ENCODE results near the gene TEX13D.
"Not testable (repeated sequence)": the region's sequence is repeated elsewhere in the genome, so short reads cannot be mapped to it uniquely, and the experiment has no call there.

The TEX13D gene

DNA sequence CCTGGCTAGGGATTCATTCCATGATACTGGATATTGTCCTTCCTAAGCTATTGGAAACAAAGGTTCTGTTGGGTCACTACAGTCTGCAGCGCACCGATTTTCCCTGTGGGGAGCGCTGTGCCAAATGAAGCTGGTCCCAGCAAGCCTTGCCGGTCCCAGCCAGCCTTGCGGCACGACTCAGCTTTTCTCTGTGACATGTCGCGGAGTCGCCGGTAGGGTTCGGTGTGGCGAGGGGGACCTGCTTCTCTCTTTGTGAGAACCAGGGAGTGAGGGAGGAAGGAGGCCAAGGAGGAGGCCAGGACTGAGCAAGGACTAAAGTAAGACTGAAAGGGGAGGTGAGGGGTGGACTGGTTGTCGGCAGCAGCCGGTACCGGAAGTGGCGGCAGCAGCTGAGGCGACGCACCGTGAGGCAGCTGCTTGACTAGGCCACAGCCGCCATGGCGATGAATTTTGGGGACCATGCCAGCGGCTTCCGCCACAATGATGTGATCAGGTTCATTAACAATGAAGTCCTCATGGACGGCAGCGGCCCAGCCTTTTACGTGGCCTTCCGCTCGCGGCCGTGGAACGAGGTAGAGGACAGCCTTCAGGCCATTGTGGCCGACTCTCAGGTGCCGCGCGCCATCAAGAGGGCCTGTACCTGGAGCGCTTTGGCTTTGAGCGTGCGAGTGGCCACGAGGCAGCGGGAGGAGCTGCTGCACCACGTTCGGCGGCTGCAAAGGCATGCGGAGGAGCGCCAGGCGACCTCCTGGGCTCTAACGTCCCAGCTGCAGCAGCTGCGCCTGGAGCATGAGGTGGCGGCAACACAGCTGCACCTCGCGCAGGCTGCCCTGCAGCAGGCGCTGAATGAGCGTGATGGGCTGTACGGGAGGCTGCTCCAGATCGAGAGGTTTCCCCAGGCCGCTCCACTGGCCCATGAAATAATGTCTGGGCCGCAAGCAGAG lies at the start of gene TEX13D:
Gene TEX13D (plus strand): TSS at position 180 of the 944 bp plus-strand sequence. CDS start 258 bp downstream, at position 438.
- DNase-seq = no peak

DNA sequence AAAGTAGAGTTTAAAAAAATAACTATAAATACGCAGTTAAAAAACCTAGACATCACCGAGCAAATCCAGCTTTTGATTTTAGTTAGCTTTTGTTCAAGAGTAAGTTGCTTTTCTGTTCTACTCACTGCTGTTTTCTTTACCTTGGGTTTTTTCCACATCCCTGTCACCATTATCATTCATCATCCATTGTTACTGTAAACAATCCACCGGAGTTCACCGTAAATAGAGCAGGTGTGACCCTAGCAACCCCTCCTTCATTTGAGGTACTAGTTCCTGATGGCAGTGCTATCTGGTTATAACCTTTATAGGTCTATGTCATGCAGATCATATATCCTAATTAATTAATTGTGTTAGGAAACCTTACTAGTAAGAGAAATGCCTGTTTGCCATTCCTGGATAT lies 43.0 kb upstream of the TEX13D start:
- DNase-seq = no peak

DNA sequence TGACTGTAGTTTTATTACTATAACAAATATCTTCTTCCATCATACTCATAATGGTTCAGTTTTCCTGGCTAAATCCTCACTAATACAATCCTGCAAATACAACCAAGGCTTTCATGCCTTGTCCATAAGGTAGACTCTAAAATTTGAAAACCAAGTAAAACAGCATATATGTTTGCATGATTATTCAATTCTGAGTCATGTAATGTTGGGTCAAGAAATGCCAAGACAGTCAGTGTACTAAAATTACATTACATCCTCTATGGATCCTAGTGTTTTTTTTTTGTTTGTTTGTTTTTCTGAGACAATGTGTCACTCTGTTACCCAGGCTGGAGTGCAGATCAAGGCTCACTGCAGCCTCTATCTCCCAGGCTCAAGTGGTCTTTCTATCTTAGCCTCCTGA lies 38.6 kb upstream of the TEX13D start:
- no peak for DNase-seq

DNA sequence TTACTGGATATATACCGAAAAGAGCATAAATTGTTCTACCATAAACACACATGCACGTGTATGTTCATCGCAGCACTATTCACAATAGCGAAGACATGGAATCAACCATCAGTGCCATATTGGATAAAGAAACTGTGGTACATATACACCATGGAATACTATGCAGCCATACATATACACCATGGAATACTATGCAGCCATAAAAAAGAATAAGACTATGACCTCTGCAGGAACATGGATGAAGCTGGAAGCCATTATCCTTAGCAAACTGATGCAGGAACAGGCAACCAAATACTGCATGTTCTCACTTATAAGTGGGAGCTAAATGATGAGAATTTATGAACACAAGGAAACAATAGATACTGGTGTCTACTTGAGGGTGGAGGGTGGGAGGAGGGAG lies 33.1 kb upstream of the TEX13D start:
- DNase-seq = not testable (repeated sequence)

DNA sequence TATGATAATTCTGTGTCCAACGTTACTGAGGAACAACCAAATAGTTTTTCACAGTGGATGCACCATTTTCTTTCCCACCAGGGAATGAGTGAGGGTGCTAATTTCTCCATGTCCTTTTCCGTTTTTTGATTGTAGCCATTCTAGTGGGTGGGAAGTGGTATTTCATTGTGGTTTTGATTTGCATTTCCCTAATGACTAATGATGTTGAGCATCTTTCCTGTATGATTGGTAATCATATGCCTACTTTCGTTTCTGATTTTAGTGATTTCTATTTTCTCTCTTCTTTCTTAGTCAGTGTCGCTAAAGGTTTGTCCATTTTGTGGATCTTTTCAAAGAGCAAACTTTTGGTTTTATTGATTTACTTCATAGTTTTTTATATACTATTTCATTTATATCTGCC lies 32.1 kb upstream of the TEX13D start:
- DNase-seq = no peak

DNA sequence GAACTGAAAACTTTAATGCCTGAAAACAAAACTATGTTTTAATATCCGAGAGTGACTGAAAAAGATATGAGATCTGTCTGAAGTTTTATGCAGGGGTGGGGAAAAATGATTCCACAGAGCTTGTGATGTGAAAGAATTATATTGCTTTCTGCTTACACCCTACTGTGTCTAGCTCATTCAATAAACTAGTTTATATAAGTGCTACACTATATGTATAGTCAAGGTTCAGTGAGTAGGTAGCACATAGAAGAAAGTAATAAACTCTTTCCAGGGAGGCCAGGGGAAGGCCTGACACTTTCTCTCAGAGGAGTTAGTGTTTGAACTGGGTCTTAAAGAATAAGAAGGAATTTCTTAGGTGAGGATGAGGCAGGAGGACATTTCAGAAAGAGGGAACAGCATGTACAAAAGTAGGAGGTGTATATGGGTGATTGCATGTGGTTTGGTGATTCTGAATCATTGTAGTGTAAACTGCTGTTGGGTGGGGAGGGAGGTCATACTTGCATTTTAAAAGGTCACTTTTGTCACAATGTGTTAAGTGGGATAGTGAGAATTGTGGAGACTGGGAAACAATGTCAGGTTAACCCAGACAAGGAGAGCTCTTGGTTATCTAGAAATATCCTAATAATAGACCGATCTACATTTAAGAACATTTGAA lies 25.1 kb upstream of the TEX13D start:
- no peak for DNase-seq

DNA sequence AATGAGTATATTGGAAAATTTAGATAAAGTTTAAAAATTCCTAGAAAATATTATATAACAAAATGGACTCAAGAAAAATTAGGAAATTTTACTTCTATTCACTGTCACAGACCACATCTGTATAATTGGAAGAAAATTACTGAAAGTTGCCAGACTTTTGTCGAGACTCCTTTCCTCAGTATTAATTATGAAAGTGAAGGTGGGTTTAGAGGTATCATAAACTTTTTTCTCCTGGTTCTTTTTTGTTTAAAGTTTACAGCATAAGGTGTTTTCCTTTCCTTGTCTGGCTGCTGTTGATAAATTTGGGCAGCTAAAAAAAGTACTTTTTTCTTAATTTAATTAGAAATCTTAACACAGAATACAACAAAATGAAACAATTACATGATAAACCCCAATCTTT lies 6.7 kb upstream of the TEX13D start:
- DNase-seq = no peak

DNA sequence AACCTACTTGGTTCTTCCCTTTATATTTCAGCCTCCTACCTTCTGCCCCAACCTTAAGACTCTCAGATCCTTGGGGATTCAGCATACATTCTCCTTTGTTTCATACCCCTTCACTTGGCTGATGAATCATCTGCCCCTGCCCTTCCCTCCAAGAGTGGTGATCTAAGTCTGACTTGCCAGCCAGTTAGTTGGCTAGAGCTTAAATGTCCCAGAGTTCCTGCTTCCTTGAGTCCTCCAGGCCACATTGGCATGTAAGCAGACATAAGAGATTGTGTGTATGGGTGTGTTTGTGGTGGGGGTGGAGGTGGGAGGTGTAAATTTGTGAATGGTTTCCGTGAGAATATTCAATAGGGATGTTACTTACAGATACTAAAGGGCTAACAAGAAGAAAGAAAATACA lies 3.7 kb upstream of the TEX13D start:
- DNase-seq = no peak

DNA sequence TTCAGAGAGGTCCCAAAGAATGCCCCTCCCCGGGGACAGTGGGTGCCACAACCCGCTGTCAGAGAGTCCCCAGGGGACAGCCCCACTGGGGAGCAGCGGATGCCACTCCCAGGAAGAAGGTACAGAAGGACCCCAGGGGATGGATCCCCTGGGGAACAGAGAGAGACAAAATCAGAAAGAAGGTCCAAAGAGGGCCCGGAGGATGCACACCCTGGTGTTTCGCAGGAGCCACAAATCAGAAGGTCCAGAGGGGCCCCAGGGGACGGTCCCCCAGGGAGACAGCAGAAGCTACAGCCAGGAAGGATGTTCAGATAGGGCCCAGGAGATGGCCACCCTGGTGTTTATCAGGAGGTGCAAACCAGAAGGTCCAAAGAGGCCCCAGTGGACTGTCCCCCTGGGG lies 1.4 kb downstream of the TEX13D start:
- DNase-seq = no peak

DNA sequence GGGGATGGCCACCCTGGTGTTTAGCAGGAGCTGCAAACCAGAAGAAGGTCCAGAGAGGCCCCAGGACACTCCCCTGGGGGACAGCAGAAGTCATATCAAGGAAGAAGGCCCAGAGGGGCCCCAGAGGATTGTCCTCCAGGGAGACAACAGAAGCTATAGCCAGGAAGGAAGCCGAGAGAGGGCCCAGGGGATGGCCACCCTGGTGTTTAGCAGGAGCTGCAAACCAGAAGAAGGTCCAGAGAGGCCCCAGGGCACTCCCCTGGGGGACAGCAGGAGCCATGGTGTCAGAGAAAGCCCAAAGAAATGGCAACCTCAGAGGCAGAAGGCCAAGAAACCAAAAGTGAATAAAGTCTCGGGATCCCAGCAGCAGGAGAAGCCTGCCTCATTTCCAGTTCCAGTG lies 2.1 kb downstream of the TEX13D start:
- DNase-seq = not testable (repeated sequence)

DNA sequence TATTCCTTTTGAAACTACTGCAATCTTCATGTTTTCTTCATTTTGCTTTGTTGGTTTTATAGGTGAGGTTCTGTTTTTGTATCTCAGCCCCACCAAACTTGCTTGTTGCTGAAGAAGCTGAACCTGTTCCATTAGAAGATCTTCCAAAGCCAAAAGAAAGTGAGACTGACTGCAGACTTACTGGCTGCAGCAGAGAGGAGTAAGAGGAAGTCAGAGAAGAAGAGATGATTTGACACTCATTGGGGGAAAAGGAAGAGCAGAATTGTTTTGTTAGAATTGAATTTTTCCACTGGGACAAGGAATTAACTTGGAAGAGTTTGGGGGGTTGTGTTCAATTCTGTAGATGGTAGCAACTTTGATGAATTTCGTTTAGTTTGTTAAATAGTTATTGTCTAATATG lies 3.1 kb downstream of the TEX13D start:
- DNase-seq = no peak

DNA sequence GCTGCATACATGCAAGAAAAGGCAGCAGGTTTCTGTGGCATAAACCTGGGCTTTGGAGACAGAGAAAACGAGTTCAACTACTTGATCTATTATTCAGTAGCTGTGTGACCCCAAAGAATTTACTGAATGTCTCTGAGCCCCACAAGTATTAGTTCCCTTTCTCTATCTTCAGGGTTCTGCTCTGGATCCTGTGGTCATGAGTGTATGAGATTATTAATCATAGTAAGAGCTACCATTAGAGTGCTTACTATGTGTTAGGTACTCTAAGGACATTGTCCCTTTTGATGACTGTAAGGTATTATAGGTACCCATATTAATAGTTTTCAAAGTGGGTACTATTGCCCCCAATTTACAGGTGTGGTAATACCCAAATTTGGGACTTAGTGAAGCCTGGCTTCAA lies 5.5 kb downstream of the TEX13D start:
- no peak for DNase-seq

DNA sequence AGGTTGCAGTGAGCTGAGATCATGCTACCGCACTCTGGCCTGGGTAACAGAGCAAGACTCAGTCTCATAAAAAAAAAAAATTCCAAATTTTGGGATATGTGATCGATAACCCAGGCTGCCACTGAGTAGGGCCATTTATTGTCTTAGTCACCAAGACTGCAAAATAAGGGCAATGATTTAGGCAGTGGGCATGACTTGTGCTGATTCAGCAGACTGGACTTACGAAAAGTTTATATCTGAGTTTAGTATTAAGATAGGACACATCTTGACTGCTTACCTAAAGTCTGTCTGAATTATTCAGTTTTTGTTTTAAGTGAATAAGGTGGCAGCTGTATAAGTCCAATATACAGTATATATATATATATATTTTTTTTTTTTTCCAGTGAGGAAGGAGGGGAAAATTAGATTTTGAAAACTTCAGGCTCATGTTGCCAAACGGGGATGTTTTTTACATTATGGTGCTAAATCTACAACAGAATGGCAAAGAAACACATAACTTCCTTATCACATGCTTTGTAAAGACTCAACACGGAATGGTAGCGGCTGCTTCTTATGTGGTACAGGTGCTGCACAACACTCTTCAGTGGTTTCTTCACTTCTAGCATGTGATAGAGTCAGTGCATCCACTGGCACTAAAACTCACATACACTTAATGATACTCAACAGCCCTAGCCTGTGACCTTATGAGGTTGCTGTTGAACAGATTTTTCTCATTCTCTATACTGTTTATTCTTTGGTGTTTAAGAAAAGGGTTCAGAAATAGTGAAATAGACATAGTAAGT lies 6.5 kb downstream of the TEX13D start:
- no peak for DNase-seq

DNA sequence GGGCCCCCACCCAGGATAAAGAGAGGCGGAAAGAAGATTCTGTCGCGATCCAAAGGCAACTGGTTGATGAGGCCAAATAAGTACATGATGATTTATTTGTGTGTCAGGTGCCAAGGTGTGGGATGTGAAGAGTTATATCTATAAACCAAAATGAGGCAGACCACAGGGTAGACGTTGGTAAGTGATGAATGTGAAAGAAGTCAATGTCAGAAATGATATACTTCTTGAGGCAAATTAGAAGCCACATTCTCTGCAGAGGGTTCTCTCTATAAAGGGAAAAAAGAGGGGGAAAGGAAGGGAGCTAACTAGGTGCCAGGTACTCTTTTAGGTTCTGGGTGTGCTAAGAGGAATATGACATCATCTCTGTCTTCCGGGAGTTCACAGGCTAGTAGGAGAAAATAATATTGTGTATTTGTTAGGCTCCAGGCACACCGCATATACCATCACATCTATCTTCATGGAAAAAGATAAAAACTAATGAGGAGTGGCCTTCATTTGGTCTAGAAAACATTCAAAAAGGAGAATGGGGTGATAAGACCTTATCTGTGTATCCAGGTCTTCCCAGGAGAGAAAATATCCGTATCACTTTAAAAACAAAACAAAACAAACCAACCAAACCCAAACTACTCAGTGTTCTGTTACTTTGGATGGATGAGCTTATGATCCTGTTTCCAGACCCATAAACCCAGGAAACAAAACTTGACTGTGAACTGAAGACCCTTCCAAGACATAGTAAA lies 9.1 kb downstream of the TEX13D start:
- DNase-seq = no peak

DNA sequence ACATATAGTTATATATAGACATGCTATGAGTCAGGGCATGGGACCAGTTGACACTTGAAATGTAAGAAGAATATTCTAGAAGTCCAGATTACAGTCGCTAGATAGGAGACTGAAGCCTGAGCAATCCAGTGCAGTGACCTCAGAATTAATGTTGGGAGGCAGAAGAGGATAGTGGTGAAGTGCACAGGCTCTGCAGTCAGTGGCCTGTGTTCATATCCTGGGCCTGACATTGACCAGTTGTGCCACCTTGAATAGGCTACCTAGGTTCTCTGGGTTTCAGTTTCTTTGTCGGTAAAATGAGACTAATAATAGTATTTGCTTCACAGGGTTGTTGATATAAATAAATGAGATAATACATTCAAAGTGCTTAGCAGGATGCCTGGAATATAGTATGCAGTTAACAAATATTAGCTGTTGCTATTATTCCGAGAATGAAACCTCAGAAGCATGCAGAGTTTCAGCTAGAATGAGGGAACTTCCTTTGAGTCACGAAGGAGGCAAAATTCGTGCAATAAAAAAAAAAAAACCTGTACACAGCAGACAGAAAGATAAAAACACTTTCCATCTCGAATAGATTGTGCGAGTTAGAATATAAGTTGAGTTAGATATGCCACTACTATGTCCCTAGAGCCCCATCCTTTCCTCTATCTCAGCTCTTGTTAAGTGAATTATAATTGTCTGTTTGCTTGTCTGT lies 9.9 kb downstream of the TEX13D start:
- no peak for DNase-seq

DNA sequence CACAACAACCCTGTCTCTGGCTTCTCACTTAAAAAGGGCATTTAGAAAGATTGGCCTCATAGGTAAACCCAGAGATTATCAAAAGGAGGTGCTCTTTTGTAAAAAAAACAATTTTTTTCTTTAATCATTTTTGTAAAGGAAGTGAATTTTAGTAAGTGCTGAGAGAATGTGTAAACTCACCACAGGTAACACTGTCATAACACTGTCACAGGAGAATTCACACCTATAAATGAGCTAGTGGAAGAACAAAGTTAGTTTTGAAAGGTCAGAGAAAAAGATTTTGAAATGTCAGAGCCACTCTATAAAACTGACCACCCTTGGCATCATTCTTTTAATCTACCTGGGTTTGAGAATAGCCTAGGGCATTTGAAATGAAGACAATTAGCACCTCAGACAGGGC lies 10.6 kb downstream of the TEX13D start:
- DNase-seq = no peak

DNA sequence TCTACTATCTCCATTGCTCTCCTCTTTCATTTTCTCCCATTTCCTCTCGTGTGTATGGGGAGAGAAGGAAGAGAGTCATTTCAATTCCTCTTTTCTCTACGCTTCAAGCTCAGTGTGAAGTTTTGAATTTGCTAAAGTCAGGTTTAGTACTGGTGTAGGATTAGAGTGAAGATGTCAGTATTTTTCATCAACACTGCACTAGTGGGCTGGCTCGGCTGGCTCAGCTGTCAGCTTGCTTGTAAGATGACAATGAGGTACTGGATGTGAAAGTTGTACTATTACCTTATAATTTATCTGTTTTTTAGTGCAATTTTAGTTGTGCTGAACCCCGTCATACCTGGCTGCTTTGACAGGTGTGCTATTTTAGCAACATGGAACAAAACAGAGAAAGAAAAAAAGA lies 11.8 kb downstream of the TEX13D start:
- no peak for DNase-seq

DNA sequence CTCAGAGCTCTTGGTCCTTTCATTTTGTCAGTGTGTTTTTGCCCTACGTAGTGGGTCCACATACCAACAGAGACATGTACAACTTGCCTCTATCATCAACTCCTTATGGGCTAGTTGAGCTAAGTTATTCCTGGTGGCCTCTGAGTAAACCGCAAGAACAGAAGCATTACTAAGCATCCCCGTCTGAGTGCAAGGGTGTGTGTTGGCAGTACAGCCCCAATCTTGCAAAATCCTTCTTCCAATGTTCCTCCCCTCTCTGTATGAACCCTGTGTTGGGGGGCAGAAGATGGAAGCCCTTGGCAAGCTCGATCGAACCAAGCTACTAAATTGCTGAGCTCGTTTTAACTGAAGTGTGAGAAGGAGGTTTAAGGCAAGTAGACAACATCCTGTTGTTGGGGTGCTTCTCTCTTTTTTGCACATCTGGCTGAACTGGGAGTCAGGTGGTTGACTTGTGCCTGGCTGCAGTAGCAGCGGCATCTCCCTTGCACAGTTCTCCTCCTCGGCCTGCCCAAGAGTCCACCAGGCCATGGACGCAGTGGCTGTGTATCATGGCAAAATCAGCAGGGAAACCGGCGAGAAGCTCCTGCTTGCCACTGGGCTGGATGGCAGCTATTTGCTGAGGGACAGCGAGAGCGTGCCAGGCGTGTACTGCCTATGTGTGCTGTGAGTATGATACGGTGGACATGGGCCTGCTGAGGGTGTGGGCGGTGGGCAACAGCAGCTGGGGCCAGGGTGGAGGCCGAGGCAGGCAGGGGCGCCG lies 13.8 kb downstream of the TEX13D start, which contains the start of gene SH2D1A:
Gene SH2D1A (plus strand): TSS at position 447 of the 760 bp plus-strand sequence. CDS start 80 bp downstream, at position 527.
- peak; percentile 13 to 35 for DNase-seq

DNA sequence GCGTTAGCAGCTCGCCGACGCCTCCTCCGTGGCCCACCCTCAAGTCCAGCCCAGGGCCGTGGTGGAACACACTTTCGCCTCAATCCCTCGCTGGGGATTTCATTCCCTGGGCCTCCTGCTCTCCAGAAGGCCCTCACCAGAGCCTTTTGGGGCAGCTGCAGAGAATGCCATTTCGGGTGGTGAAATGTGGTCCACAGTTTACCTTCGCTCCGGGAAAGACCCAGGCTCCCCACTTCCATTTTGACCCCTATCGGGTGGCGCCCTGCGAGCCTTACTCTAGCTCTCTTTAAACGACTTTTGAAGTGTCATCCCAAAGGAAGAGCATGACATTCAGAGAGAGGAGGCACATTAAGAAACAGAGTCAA lies 14.4 kb downstream of the TEX13D start:
- DNase-seq = no peak

DNA sequence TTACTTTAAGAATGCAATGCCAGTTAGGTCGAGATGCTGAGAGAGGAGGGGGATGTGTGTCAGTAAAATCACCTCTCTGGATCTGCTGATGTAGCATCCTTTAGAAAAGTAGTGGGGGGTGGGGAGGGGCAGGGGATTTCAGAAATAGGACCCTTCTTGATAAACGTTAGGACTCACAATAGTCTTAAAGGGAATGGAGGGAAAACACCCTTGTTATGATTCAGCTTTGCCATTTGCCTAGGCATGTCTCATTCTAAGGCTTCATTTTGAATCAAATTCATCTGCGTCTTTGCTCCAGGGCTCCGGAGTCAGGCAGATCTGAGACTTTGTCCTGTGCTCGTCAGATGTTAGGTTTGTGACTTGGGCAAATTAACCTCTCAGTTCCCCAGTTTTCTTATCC lies 14.8 kb downstream of the TEX13D start:
- DNase-seq = peak; percentile 52 to 56

DNA sequence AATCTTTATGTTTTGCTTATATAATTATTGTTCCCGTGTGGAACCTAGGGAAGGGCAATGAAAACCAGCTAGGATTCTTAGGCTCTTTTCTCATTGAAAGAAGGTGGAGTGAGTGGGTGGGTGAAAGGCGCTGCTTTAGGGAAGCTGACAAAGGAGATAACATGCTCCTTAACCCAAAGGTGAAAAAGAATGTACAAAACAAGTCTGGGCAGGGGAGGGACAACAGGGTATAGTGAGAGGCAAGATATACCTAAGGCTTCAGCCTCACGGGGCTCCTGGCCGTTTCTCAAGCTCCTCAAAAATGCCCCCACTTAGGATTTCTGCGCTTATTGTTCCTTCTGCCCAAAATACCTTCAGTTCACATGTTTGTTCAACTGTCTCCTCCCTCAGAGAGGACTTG lies 15.7 kb downstream of the TEX13D start:
- no peak for DNase-seq
